HG02884 (cell line): ENCODE data around the gene ASB2.
A peak's percentile ranks its signal among the peaks of the same experiment; 100 is the strongest.

Experiments
- ATAC-seq: cut with Tn5 transposase; IDR thresholded peaks from one replicate; pipeline ENCODE4 v1.9.1; 2021; ENCODE audit warnings: mild to moderate bottlenecking, moderate library complexity; ENCODE audit not compliant: unreplicated experiment

The ASB2 gene, protein sequence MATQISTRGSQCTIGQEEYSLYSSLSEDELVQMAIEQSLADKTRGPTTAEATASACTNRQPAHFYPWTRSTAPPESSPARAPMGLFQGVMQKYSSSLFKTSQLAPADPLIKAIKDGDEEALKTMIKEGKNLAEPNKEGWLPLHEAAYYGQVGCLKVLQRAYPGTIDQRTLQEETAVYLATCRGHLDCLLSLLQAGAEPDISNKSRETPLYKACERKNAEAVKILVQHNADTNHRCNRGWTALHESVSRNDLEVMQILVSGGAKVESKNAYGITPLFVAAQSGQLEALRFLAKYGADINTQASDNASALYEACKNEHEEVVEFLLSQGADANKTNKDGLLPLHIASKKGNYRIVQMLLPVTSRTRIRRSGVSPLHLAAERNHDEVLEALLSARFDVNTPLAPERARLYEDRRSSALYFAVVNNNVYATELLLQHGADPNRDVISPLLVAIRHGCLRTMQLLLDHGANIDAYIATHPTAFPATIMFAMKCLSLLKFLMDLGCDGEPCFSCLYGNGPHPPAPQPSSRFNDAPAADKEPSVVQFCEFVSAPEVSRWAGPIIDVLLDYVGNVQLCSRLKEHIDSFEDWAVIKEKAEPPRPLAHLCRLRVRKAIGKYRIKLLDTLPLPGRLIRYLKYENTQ

DNA sequence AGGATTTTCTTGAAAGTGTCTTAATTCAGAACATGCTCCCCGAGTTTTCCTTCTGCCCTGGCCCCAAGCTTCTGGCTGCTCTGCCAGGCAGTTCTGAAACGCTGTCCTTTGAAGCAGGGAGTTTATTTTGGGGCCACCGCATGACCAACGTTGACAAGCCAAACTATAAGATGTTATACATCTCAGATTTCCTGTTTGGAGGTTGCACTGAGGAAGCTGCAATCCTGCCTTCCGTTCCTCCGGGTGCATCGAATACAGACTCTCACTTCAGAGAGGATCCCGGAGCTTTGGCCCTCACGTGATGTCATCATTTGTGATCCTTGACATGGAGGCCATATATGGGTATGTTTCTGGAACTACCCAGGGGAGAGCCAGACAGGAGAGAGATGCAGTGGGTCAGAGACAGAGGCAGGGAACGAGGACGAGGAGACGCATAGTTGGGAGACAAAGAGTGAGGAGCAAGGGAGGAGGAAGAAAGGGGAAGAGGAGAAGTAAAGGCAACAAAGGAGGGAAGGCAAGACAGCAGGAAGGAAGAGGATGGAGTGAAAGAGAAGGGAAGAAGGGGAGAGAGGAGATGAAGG lies at the start of gene ASB2:
Gene ASB2, minus strand, starts transcription at position 94 of the 581 bp plus-strand sequence. CDS start 12,031 bp downstream, outside the sequence.
- ATAC-seq = peak; percentile 19

- ATAC-seq = no peak
Measured at GRCh38 chr14:94025720-94026119, 49.4 kb upstream of the ASB2 start.

DNA sequence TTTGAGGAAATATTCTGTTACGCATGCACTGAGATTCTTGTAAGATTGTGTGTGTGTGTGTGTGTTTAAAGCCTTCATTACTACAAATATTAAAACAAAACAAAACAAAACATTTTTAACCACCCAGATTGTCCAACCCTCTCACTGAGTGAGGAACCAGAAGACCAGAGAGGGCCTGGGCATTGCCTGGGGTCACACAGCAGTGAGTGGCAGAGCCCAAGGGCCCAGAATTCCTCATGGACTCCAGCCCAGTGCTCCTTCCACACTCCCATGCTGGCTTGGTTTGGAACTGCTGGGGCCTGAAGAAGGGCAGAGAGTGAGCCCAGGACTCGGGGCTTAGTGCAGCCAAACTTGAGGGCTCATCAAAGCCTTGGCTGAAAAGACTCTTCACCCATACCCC lies 48.2 kb upstream of the ASB2 start:
- no peak for ATAC-seq

- no peak for ATAC-seq
Measured at GRCh38 chr14:94022532-94023411, 46.4 kb upstream of the ASB2 start.

GRCh38 chr14:94021416-94022157 lies 45.2 kb upstream of the ASB2 start:
- ATAC-seq = no peak

GRCh38 chr14:94021001-94021400 lies 44.6 kb upstream of the ASB2 start:
- no peak for ATAC-seq

DNA sequence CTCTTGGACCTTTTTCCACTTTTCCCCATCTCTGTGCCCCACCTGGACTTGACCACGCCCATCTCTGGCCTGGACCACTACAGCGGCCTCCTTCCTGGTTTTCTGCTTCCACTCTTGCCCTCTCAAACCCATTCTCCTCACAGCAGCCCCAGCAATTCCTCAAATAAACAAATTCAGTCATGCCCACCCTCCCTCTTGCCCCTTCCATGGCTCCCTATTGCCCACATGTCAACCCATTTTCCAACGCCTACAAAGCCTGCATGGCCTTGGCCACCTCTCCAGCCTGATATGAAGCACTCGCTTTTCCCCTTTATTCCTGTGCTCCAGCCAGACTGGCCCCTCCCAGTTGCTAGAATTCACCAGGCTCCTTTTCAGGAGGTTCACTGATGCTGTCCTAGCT lies 43.9 kb upstream of the ASB2 start:
- ATAC-seq = no peak

- ATAC-seq = no peak
Measured at GRCh38 chr14:94019329-94019728, 43.0 kb upstream of the ASB2 start.

DNA sequence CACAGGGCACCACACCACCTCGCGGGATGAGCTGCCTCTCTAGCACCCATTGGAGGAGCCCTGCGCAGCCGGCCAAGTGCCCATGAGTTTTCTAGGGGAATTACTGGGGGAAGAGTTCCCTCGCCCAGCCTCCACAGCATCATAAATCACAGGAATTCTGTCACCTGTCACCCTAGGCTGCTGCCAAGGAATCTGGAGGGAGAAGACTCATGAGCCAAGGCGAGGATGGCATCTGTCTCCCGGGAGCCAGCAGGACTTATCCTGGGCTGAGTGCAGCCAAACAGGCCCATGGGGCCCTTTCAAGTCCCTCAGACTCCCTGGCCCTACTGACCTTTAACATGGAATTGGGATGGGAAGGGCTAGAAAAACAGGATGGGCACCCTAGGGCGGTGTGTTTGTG lies 41.9 kb upstream of the ASB2 start:
- ATAC-seq = no peak

DNA sequence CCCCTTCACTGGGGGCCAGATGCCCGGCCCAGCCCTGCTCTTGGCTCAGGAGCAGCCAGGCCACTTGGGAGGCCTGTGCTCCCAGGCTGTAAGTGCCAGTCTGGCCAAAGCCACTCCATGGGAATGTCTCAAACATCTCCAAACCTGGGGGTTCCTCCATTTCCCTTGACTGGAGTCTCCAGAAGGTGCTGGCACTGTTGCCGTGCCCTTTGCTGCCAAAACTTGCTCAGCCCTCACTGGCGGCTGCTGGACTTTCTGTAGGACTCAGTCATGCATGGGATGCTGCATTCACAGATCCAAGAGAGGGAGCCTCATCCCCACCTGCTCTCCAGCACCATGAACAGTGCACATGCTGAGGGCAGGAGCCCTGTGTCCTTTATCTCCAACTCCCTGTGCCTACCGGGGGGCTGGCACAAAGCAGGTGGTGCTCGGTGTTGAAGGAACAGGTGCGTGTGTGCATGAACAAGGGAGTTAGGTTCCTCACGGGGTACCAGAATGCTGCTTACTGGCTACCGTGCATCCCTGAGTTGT lies 40.1 kb upstream of the ASB2 start:
- no peak for ATAC-seq

DNA sequence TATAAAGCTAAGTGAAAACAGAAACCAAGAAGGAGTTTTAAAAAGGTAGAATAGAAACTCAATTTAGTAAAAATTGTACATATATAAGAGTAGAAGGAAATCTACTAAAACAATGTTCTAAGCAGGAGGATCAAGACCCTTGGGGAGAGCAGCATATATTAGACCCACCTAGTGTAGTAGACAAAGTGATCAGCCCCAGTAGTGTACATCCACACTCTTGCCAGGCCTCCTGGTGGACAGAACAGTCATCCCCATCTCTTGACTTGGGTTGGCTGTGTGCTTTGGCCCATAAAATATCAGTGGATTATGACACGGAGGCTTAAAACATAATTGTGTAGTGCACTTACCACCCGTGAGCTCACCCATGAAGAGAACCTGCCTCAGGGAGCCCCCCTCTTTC lies 38.9 kb upstream of the ASB2 start:
- ATAC-seq = no peak

DNA sequence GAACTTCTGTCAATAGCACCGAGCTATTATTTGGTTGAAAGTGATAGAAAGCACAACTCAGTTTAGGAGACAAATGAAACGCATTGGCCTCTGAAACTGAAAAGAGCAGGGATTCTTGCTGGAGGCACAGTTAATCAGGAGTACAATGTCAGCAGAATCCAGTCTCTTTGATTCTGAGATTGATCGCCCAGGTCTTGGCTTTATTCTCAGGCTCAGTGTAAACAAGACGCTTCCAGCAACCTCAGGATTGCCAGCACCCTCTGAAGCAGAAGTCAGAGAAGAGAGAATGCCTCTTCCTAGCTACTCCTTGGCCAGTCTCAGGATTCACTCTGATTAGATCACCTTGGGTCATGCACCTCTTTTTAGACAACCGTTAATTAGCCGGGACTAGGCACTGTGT lies 38.0 kb upstream of the ASB2 start:
- ATAC-seq = no peak

- ATAC-seq = no peak
Measured at GRCh38 chr14:94011795-94012194, 35.4 kb upstream of the ASB2 start.

GRCh38 chr14:94010625-94011024 lies 34.3 kb upstream of the ASB2 start:
- no peak for ATAC-seq

DNA sequence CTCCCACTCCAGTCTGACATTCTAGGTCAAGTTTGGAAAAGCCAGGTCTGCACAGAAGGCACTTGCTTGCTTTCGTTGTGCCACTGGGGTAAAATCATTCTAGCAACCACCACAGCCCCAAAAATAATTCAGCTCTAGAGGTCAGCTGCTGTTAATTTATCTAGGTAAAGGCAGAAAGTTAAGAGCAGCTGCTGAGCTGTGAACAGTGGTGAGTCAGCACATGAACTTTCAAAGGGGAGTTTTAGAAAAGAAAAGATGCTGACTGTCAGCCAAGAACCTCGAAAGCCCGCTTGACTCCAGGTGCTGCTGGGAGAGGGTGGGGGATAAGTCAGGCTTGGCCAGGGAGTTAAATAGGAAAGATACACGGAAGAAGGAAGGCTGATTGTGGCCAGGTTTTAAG lies 33.4 kb upstream of the ASB2 start:
- ATAC-seq = no peak

GRCh38 chr14:94008234-94008633 lies 31.9 kb upstream of the ASB2 start:
- ATAC-seq = no peak

- ATAC-seq = no peak
Measured at GRCh38 chr14:94005324-94006073, 29.1 kb upstream of the ASB2 start.

- no peak for ATAC-seq
Measured at GRCh38 chr14:94004015-94004414, 27.6 kb upstream of the ASB2 start.

GRCh38 chr14:94003397-94003796 lies 27.0 kb upstream of the ASB2 start:
- ATAC-seq = no peak
